GM23338 (cell line): Measurements from ENCODE around the gene FAM120AOS. TPM values are rescaled to one million over a fixed set of nuclear protein-coding genes. Genes with fewer than 3 reads are reported as not detected.

Experiments used
- ATAC-seq: fragments of 200-7000 bp; cut with Tn5 transposase; 3 replicates; pipeline ENCODE4 v1.9.1; 2020
- DNase-seq: peaks from one replicate; pipeline ENCODE4 v3.0.0-alpha.2; 2015; ENCODE audit warnings: low spot score
- H2AFZ ChIP-seq: fragments of 200-600 bp; sonication (generic); 2 replicates; pipeline ENCODE4 v1.8.0; 2016; ENCODE audit warnings: antibody characterized with exemption, mild to moderate bottlenecking, moderate library complexity
- H3F3A ChIP-seq: fragments of 200-600 bp; sonication (generic); replicated peaks from 2 replicates; pipeline ENCODE4 v1.8.0; 2017; ENCODE audit warnings: antibody characterized with exemption, mixed run types, low read depth
- H3K27ac ChIP-seq: fragments of 200-600 bp; sonication (generic); 2 replicates; pipeline ENCODE4 v1.6.1; 2016; ENCODE audit warnings: low read depth
- H3K27me3 ChIP-seq: fragments of 200-600 bp; sonication (generic); 2 replicates; pipeline ENCODE4 v1.8.0; 2016; ENCODE audit warnings: mild to moderate bottlenecking, mixed run types, moderate library complexity; ENCODE audit not compliant: insufficient read depth
- H3K36me3 ChIP-seq: fragments of 200-600 bp; sonication (generic); 2 replicates; pipeline ENCODE4 v1.8.0; 2016; ENCODE audit warnings: mild to moderate bottlenecking; ENCODE audit not compliant: insufficient read depth
- H3K4me1 ChIP-seq: fragments of 200-600 bp; sonication (generic); 2 replicates; pipeline ENCODE4 v1.8.0; 2016; ENCODE audit warnings: mild to moderate bottlenecking, moderate library complexity; ENCODE audit not compliant: insufficient read depth
- H3K4me2 ChIP-seq: fragments of 200-600 bp; sonication (generic); 2 replicates; pipeline ENCODE4 v1.7.1; 2017; ENCODE audit warnings: mixed run types
- H3K4me3 ChIP-seq: fragments of 200-600 bp; sonication (generic); 2 replicates; pipeline ENCODE4 v1.6.1; 2016; ENCODE audit warnings: mixed run types
- H3K79me2 ChIP-seq: fragments of 200-600 bp; sonication (generic); replicated peaks from 2 replicates; pipeline ENCODE4 v1.8.0; 2017; ENCODE audit warnings: mild to moderate bottlenecking; ENCODE audit not compliant: insufficient read depth
- H3K9me2 ChIP-seq: fragments of 200-600 bp; sonication (generic); 2 replicates; pipeline ENCODE4 v1.8.0; 2017; ENCODE audit not compliant: insufficient read depth
- H4K20me1 ChIP-seq: fragments of 200-600 bp; sonication (generic); replicated peaks from 2 replicates; pipeline ENCODE4 v1.8.0; 2017; ENCODE audit warnings: mild to moderate bottlenecking; ENCODE audit not compliant: insufficient read depth
- H3K27ac Mint-ChIP-seq: 2 replicates; pipeline ENCODE4 v1.8.0; 2020; ENCODE audit warnings: inconsistent platforms, mild to moderate bottlenecking, moderate library complexity, mixed read lengths
- H3K27me3 Mint-ChIP-seq: 3 replicates; pipeline ENCODE4 v1.8.0; 2022; ENCODE audit warnings: low read depth, mild to moderate bottlenecking, moderate library complexity, mixed read lengths, inconsistent platforms; ENCODE audit not compliant: insufficient read depth, poor library complexity
- H3K36me3 Mint-ChIP-seq: 3 replicates; pipeline ENCODE4 v1.8.0; 2021; ENCODE audit warnings: low read depth, mild to moderate bottlenecking, inconsistent platforms, moderate library complexity, mixed read lengths
- H3K4me1 Mint-ChIP-seq: 3 replicates; pipeline ENCODE4 v1.8.0; 2020; ENCODE audit warnings: mild to moderate bottlenecking, inconsistent platforms, mixed read lengths
- H3K4me3 Mint-ChIP-seq: 3 replicates; pipeline ENCODE4 v1.8.0; 2021; ENCODE audit warnings: moderate library complexity, mild to moderate bottlenecking, inconsistent platforms, mixed read lengths
- H3K9me3 Mint-ChIP-seq: 3 replicates; pipeline ENCODE4 v1.8.0; 2020; ENCODE audit warnings: moderate library complexity, mild to moderate bottlenecking, inconsistent platforms, mixed read lengths
- CREB1 ChIP-seq: fragments of 250-450 bp; sonication (Bioruptor Pico); IDR thresholded peaks from 2 replicates; pipeline ENCODE4 v1.5.0; 2020; ENCODE audit warnings: low read depth, mild to moderate bottlenecking, moderate library complexity
- EZH2 ChIP-seq: fragments of 200-600 bp; sonication (generic); IDR thresholded peaks from one replicate; pipeline ENCODE4 v1.8.0; 2017; ENCODE audit warnings: antibody characterized with exemption, mild to moderate bottlenecking, low read depth; ENCODE audit not compliant: unreplicated experiment
- EZH2phosphoT487 ChIP-seq: fragments of 200-600 bp; sonication (generic); IDR thresholded peaks from one replicate; pipeline ENCODE4 v1.8.1; 2018; ENCODE audit warnings: antibody characterized with exemption; ENCODE audit not compliant: unreplicated experiment
- JUNB ChIP-seq: IDR thresholded peaks from one replicate; pipeline ENCODE4 v1.6.1; 2016; ENCODE audit warnings: antibody characterized with exemption; ENCODE audit not compliant: unreplicated experiment
- NANOG ChIP-seq: IDR thresholded peaks from 2 replicates; pipeline ENCODE4 v1.6.1; 2016; ENCODE audit warnings: antibody characterized with exemption, borderline replicate concordance
- POLR2AphosphoS5 ChIP-seq: IDR thresholded peaks from 2 replicates; pipeline ENCODE4 v1.6.1; 2016; ENCODE audit warnings: antibody characterized with exemption, low read depth
- STAT1 ChIP-seq: IDR thresholded peaks from one replicate; pipeline ENCODE4 v1.6.1; 2016; ENCODE audit warnings: antibody characterized with exemption; ENCODE audit not compliant: unreplicated experiment
- ZNF114 ChIP-seq: fragments of 250-450 bp; sonication (Bioruptor Pico); IDR thresholded peaks from 2 replicates; pipeline ENCODE4 v1.5.0; 2020; ENCODE audit warnings: mild to moderate bottlenecking, moderate library complexity
- ZNF331 ChIP-seq: fragments of 250-450 bp; sonication (Bioruptor Pico); IDR thresholded peaks from 2 replicates; pipeline ENCODE4 v1.5.0; 2020; ENCODE audit warnings: low read depth, mild to moderate bottlenecking, moderate library complexity
- polyA plus RNA-seq: library from polyadenylated mRNA; unstranded; fragments of >200 nt; fragmentation: Nextera tagmentation; extraction: Ambion mirVana; gene quantifications from 2 replicates; pipeline ENCODE4 v1.2.1, GENCODE V29; 2016
- total RNA-seq: library from RNA; depleted of rRNA; stranded (reverse); fragments of >200 nt; shearing (Covaris generic); gene quantifications from 2 replicates; pipeline ENCODE4 v1.2.3, GENCODE V29; 2014
- TF ChIP-seq, protein P1 (sequence below): IDR thresholded peaks from one replicate; pipeline ENCODE4 v1.6.1; 2018; ENCODE audit warnings: antibody characterized with exemption; ENCODE audit not compliant: unreplicated experiment
- TF ChIP-seq, protein P2 (sequence below): IDR thresholded peaks from 2 replicates; pipeline ENCODE4 v1.6.1; 2016; ENCODE audit warnings: antibody characterized with exemption
- TF ChIP-seq, protein P3 (sequence below): fragments of 250-450 bp; sonication (Bioruptor Pico); IDR thresholded peaks from 2 replicates; pipeline ENCODE4 v1.5.0; 2020; ENCODE audit warnings: mild to moderate bottlenecking, moderate library complexity
- TF ChIP-seq, protein P4 (sequence below), 2 experiments: fragments of 200-600 bp in 1 of 2; sonication (generic) in 1 of 2; conservative IDR thresholded peaks; 2 replicates each; pipeline versions ENCODE4 v1.5.1 to v1.6.1; 2016 to 2017; ENCODE audit warnings: antibody characterized with exemption in 2 of 2, low read depth in 2 of 2, mild to moderate bottlenecking in 2 of 2, moderate library complexity in 1 of 2

The FAM120AOS gene
- total and polyA plus RNA-seq, 2 experiments from 2014 or later, result 31.5 to 40.4 TPM

DNA sequence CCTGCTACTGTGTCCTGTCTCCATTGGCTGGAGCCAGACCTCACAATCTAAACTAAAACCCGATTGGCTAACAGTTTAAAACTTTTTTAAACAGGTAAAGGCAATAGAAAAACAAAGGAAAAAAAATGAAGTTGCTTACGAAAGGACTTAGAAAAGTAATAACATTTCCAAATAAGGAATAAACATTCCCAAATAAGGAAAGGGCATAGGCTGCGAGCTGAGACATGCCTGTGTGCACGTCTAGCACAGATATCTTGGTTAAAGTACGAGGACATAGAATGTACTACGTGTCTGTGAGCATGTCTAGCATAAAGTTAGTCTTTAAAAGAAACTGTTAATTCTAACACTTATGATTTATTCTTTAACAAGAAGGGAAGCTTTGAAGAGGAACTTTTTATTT, 17.2 kb downstream of the FAM120AOS start:
- Mint-ChIP-seq H3K4me3 (no peak overlapping the region), H3K36me3 (no peaks in the 10 kb centered on the region), H3K9me3 (no peaks in the 10 kb centered on the region), H3K4me1 (peaks cover 8% of the 10 kb centered on the region), H3K27ac (no peak overlapping the region), H3K27me3 (peaks cover 6% of the 10 kb centered on the region)
- Histone ChIP-seq H3F3A (no peaks in the 10 kb centered on the region), H3K4me1 (0 out of 2 replicates have a peak, but pooled peaks cover 4% of the 10 kb centered on the region), H3K27me3 (no peaks in the 10 kb centered on the region), H4K20me1 (no peaks in the 10 kb centered on the region), H3K27ac (no peak overlapping the region), H3K4me2 (no peak overlapping the region), H3K9me2 (no peaks in the 10 kb centered on the region), H3K4me3 (no peak overlapping the region), H2AFZ (no peak overlapping the region), H3K36me3 (no peaks in the 10 kb centered on the region), H3K79me2 (no peaks in the 10 kb centered on the region)
- ATAC-seq (no peak), DNase-seq (no peak)
- TF ChIP-seq POLR2AphosphoS5, result no peak
- TF ChIP-seq, protein P1, sequence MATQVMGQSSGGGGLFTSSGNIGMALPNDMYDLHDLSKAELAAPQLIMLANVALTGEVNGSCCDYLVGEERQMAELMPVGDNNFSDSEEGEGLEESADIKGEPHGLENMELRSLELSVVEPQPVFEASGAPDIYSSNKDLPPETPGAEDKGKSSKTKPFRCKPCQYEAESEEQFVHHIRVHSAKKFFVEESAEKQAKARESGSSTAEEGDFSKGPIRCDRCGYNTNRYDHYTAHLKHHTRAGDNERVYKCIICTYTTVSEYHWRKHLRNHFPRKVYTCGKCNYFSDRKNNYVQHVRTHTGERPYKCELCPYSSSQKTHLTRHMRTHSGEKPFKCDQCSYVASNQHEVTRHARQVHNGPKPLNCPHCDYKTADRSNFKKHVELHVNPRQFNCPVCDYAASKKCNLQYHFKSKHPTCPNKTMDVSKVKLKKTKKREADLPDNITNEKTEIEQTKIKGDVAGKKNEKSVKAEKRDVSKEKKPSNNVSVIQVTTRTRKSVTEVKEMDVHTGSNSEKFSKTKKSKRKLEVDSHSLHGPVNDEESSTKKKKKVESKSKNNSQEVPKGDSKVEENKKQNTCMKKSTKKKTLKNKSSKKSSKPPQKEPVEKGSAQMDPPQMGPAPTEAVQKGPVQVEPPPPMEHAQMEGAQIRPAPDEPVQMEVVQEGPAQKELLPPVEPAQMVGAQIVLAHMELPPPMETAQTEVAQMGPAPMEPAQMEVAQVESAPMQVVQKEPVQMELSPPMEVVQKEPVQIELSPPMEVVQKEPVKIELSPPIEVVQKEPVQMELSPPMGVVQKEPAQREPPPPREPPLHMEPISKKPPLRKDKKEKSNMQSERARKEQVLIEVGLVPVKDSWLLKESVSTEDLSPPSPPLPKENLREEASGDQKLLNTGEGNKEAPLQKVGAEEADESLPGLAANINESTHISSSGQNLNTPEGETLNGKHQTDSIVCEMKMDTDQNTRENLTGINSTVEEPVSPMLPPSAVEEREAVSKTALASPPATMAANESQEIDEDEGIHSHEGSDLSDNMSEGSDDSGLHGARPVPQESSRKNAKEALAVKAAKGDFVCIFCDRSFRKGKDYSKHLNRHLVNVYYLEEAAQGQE, result no peak
- TF ChIP-seq EZH2phosphoT487, result no peak
- no peak for TF ChIP-seq ZNF114
- TF ChIP-seq, protein P2, sequence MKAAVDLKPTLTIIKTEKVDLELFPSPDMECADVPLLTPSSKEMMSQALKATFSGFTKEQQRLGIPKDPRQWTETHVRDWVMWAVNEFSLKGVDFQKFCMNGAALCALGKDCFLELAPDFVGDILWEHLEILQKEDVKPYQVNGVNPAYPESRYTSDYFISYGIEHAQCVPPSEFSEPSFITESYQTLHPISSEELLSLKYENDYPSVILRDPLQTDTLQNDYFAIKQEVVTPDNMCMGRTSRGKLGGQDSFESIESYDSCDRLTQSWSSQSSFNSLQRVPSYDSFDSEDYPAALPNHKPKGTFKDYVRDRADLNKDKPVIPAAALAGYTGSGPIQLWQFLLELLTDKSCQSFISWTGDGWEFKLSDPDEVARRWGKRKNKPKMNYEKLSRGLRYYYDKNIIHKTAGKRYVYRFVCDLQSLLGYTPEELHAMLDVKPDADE, result no peak
- no peak for TF ChIP-seq EZH2
- TF ChIP-seq NANOG, result no peak
- TF ChIP-seq JUNB, result no peak
- no peak for TF ChIP-seq STAT1
- TF ChIP-seq, protein P3, sequence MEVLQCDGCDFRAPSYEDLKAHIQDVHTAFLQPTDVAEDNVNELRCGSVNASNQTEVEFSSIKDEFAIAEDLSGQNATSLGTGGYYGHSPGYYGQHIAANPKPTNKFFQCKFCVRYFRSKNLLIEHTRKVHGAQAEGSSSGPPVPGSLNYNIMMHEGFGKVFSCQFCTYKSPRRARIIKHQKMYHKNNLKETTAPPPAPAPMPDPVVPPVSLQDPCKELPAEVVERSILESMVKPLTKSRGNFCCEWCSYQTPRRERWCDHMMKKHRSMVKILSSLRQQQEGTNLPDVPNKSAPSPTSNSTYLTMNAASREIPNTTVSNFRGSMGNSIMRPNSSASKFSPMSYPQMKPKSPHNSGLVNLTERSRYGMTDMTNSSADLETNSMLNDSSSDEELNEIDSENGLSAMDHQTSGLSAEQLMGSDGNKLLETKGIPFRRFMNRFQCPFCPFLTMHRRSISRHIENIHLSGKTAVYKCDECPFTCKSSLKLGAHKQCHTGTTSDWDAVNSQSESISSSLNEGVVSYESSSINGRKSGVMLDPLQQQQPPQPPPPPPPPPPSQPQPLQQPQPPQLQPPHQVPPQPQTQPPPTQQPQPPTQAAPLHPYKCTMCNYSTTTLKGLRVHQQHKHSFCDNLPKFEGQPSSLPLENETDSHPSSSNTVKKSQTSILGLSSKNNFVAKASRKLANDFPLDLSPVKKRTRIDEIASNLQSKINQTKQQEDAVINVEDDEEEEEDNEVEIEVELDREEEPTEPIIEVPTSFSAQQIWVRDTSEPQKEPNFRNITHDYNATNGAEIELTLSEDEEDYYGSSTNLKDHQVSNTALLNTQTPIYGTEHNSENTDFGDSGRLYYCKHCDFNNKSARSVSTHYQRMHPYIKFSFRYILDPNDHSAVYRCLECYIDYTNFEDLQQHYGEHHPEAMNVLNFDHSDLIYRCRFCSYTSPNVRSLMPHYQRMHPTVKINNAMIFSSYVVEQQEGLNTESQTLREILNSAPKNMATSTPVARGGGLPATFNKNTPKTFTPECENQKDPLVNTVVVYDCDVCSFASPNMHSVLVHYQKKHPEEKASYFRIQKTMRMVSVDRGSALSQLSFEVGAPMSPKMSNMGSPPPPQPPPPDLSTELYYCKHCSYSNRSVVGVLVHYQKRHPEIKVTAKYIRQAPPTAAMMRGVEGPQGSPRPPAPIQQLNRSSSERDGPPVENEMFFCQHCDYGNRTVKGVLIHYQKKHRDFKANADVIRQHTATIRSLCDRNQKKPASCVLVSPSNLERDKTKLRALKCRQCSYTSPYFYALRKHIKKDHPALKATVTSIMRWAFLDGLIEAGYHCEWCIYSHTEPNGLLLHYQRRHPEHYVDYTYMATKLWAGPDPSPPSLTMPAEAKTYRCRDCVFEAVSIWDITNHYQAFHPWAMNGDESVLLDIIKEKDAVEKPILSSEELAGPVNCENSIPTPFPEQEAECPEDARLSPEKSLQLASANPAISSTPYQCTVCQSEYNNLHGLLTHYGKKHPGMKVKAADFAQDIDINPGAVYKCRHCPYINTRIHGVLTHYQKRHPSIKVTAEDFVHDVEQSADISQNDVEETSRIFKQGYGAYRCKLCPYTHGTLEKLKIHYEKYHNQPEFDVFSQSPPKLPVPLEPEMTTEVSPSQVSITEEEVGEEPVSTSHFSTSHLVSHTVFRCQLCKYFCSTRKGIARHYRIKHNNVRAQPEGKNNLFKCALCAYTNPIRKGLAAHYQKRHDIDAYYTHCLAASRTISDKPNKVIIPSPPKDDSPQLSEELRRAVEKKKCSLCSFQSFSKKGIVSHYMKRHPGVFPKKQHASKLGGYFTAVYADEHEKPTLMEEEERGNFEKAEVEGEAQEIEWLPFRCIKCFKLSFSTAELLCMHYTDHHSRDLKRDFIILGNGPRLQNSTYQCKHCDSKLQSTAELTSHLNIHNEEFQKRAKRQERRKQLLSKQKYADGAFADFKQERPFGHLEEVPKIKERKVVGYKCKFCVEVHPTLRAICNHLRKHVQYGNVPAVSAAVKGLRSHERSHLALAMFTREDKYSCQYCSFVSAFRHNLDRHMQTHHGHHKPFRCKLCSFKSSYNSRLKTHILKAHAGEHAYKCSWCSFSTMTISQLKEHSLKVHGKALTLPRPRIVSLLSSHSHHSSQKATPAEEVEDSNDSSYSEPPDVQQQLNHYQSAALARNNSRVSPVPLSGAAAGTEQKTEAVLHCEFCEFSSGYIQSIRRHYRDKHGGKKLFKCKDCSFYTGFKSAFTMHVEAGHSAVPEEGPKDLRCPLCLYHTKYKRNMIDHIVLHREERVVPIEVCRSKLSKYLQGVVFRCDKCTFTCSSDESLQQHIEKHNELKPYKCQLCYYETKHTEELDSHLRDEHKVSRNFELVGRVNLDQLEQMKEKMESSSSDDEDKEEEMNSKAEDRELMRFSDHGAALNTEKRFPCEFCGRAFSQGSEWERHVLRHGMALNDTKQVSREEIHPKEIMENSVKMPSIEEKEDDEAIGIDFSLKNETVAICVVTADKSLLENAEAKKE (CRISPR knock-in tag), result no peak
- no peak for TF ChIP-seq ZNF331 (CRISPR knock-in tag)
- TF ChIP-seq, protein P4, sequence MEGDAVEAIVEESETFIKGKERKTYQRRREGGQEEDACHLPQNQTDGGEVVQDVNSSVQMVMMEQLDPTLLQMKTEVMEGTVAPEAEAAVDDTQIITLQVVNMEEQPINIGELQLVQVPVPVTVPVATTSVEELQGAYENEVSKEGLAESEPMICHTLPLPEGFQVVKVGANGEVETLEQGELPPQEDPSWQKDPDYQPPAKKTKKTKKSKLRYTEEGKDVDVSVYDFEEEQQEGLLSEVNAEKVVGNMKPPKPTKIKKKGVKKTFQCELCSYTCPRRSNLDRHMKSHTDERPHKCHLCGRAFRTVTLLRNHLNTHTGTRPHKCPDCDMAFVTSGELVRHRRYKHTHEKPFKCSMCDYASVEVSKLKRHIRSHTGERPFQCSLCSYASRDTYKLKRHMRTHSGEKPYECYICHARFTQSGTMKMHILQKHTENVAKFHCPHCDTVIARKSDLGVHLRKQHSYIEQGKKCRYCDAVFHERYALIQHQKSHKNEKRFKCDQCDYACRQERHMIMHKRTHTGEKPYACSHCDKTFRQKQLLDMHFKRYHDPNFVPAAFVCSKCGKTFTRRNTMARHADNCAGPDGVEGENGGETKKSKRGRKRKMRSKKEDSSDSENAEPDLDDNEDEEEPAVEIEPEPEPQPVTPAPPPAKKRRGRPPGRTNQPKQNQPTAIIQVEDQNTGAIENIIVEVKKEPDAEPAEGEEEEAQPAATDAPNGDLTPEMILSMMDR (conservative IDR thresholded peaks at IDR 0.05; ENCODE audit: low read depth in 2 of 2), result no peak
- TF ChIP-seq CREB1 (CRISPR knock-in tag), result no peak
